ENCODE measurements around the gene FREM2.
A peak's percentile ranks its signal among the peaks of the same experiment; 100 is the strongest.

The FREM2 gene

GRCh38 chr13:38875186-38875875 lies 188.5 kb downstream of the FREM2 start:
- no peak for DNase-seq (ENCODE audit: low read depth)
- no peak for TF ChIP-seq CTCF (IDR thresholded peaks at IDR 0.05; ENCODE audit: insufficient read depth, low read depth, low read length, missing control alignments)
- no peak overlapping the region for H3K4me3 ChIP-seq (ENCODE audit: low read length)

- no peak overlapping the region for H3K4me3 ChIP-seq (ENCODE audit: low read length)
- DNase-seq (ENCODE audit: low read depth) = no peak
- TF ChIP-seq CTCF (IDR thresholded peaks at IDR 0.05; ENCODE audit: insufficient read depth, low read depth, low read length, missing control alignments) = no peak
Observed at GRCh38 chr13:38879278-38879677, 192.4 kb downstream of the FREM2 start.

GRCh38 chr13:38879786-38880185 lies 192.9 kb downstream of the FREM2 start:
- no peak for TF ChIP-seq CTCF (IDR thresholded peaks at IDR 0.05; ENCODE audit: insufficient read depth, low read depth, low read length, missing control alignments)
- no peak for DNase-seq (ENCODE audit: low read depth)
- no peak overlapping the region for H3K4me3 ChIP-seq (ENCODE audit: low read length)

GRCh38 chr13:38880397-38880796 lies 193.5 kb downstream of the FREM2 start:
- H3K4me3 ChIP-seq (ENCODE audit: low read length) = no peak overlapping the region
- DNase-seq (ENCODE audit: low read depth) = no peak
- no peak for TF ChIP-seq CTCF (IDR thresholded peaks at IDR 0.05; ENCODE audit: insufficient read depth, low read depth, low read length, missing control alignments)

GRCh38 chr13:38883783-38884182 lies 196.9 kb downstream of the FREM2 start:
- DNase-seq (ENCODE audit: low read depth) = no peak

GRCh38 chr13:38888309-38888708 lies 201.4 kb downstream of the FREM2 start:
- H3K4me3 ChIP-seq (ENCODE audit: low read length) = no peak overlapping the region
- DNase-seq (ENCODE audit: low read depth) = peak; percentile 83

More at GRCh38 chr13:38883783-38884182, 196.9 kb downstream of the FREM2 start:
- no peak overlapping the region for H3K4me3 ChIP-seq (ENCODE audit: low read length)
- TF ChIP-seq CTCF (IDR thresholded peaks at IDR 0.05; ENCODE audit: insufficient read depth, low read depth, low read length, missing control alignments) = no peak

More at GRCh38 chr13:38888309-38888708, 201.4 kb downstream of the FREM2 start:
- no peak for TF ChIP-seq CTCF (IDR thresholded peaks at IDR 0.05; ENCODE audit: insufficient read depth, low read depth, low read length, missing control alignments)

Data from epithelial cell of esophagus (primary cell).